Activated CD8-positive, alpha-beta T cell treated with anti-CD3 and anti-CD28 coated beads for 36 hours (primary cell): ENCODE results near the gene IZUMO1. TPM values are rescaled to one million over a fixed set of nuclear protein-coding genes. Genes with fewer than 3 reads are reported as not detected.

Experiments
- ATAC-seq: fragments of 200-7000 bp; cut with Tn5 transposase; one replicate; pipeline ENCODE4 v1.10.0; 2021; ENCODE audit warnings: mild to moderate bottlenecking, moderate library complexity
- CTCF ChIA-PET: fragments of 350-600 bp; sonication (Branson Sonifier 250); formaldehyde crosslinking; loops from one replicate; lab custom pipeline; 2021; ENCODE audit warnings: antibody characterized with exemption; lab: Charles Lee
- POLR2A ChIA-PET: fragments of 350-600 bp; sonication (Branson Sonifier 250); formaldehyde crosslinking; loops from one replicate; lab custom pipeline; 2021; ENCODE audit warnings: antibody characterized with exemption; lab: Charles Lee
- DNase-seq: peaks from one replicate; pipeline ENCODE4 v3.0.0-alpha.2; 2020
- H3K27ac Mint-ChIP-seq: one replicate; pipeline ENCODE4 v1.8.0; 2021; ENCODE audit warnings: mild to moderate bottlenecking, mixed read lengths
- H3K27me3 Mint-ChIP-seq: one replicate; pipeline ENCODE4 v1.8.0; 2021; ENCODE audit warnings: mixed read lengths
- H3K36me3 Mint-ChIP-seq: one replicate; pipeline ENCODE4 v1.8.0; 2021; ENCODE audit warnings: low read depth, mixed read lengths
- H3K4me1 Mint-ChIP-seq: one replicate; pipeline ENCODE4 v1.8.0; 2021; ENCODE audit warnings: low read depth, mixed read lengths
- H3K4me3 Mint-ChIP-seq: one replicate; pipeline ENCODE4 v1.8.0; 2021; ENCODE audit warnings: mild to moderate bottlenecking, moderate library complexity, mixed read lengths
- H3K9me3 Mint-ChIP-seq: one replicate; pipeline ENCODE4 v1.8.0; 2021; ENCODE audit warnings: mixed read lengths
- CTCF ChIP-seq: fragments of 200-600 bp; IDR thresholded peaks from one replicate; pipeline ENCODE4 v1.8.0; 2022; ENCODE audit warnings: antibody characterized with exemption, mild to moderate bottlenecking
- intact Hi-C: fragments of 100-400 bp; cut with micrococcal nuclease; formaldehyde crosslinking; loops from one replicate; pipeline ENCODE4 v1.10.0; 2022
- total RNA-seq, 2 experiments: library from RNA; stranded (reverse); gene quantifications; one replicate each; pipeline ENCODE4 v1.2.3, GENCODE V29; 2021

Gene IZUMO1
- total RNA-seq, 2 experiments from 2014 or later = not detected

- Mint-ChIP-seq H3K27me3 (peaks cover 23% of the 10 kb centered on the region), H3K36me3 (no peaks in the 10 kb centered on the region), H3K4me3 (no peak overlapping the region), H3K4me1 (peaks cover 11% of the 10 kb centered on the region), H3K9me3 (no peaks in the 10 kb centered on the region), H3K27ac (no peak overlapping the region)
- no peak for TF ChIP-seq CTCF
- no peak for DNase-seq
- intact Hi-C loops = no loop called here
- no peak for ATAC-seq
- ChIA-PET CTCF (interaction anchor here (1.0 to 1.8 kb wide), 2 partner anchors 19 to 38 kb away, joined by 3 to 5 read pairs; no protein-coding TSS in a partner anchor), POLR2A (no interaction called here)
These were observed 11.0 kb upstream of the IZUMO1 start for GRCh38 chr19:48757741-48758144.

GRCh38 chr19:48757089-48757675 lies 10.5 kb upstream of the IZUMO1 start:
- ChIA-PET POLR2A (no interaction called here), CTCF (interaction anchor here (1.0 kb wide), 1 partner anchor 19 kb away, joined by 3 read pairs; no protein-coding TSS in a partner anchor)
- Mint-ChIP-seq H3K4me1 (peaks cover 12% of the 10 kb centered on the region), H3K27ac (no peak overlapping the region), H3K4me3 (no peak overlapping the region), H3K36me3 (no peaks in the 10 kb centered on the region), H3K27me3 (peaks cover 24% of the 10 kb centered on the region), H3K9me3 (no peaks in the 10 kb centered on the region)
- intact Hi-C loops = no loop called here
- ATAC-seq (no peak), DNase-seq (no peak)
- no peak for TF ChIP-seq CTCF

- Mint-ChIP-seq H3K27ac (no peak overlapping the region), H3K27me3 (peaks cover 26% of the 10 kb centered on the region), H3K4me3 (no peak overlapping the region), H3K36me3 (no peaks in the 10 kb centered on the region), H3K4me1 (peaks cover 14% of the 10 kb centered on the region), H3K9me3 (no peaks in the 10 kb centered on the region)
- TF ChIP-seq CTCF = no peak
- ATAC-seq (no peak), DNase-seq (no peak)
- ChIA-PET POLR2A (no interaction called here), CTCF (no interaction called here)
- intact Hi-C loops = no loop called here
These were observed 10.0 kb upstream of the IZUMO1 start for GRCh38 chr19:48756686-48757085.

GRCh38 chr19:48756212-48756611 lies 9.5 kb upstream of the IZUMO1 start:
- Mint-ChIP-seq H3K27ac (no peak overlapping the region), H3K9me3 (no peaks in the 10 kb centered on the region), H3K4me3 (no peak overlapping the region), H3K4me1 (peaks cover 14% of the 10 kb centered on the region), H3K36me3 (no peaks in the 10 kb centered on the region), H3K27me3 (peaks cover 24% of the 10 kb centered on the region)
- TF ChIP-seq CTCF = no peak
- intact Hi-C loops = no loop called here
- ChIA-PET POLR2A (no interaction called here), CTCF (no interaction called here)
- no peak for DNase-seq
- ATAC-seq = no peak

- H3K4me1 Mint-ChIP-seq = peaks cover 14% of the 10 kb centered on the region
- H3K9me3 Mint-ChIP-seq = no peaks in the 10 kb centered on the region
- intact Hi-C loops = no loop called here
- H3K27ac Mint-ChIP-seq = no peak overlapping the region
- TF ChIP-seq CTCF = no peak
- H3K4me3 Mint-ChIP-seq = no peak overlapping the region
- ATAC-seq = no peak
- H3K36me3 Mint-ChIP-seq = no peaks in the 10 kb centered on the region
- no peak for DNase-seq
- peaks cover 28% of the 10 kb centered on the region for H3K27me3 Mint-ChIP-seq
- POLR2A ChIA-PET = no interaction called here
- CTCF ChIA-PET = no interaction called here
These were observed 9.1 kb upstream of the IZUMO1 start for GRCh38 chr19:48755787-48756186.
